DLD1 (cell line): ENCODE results near the gene COPS4.
"Not testable (repeated sequence)": the region's sequence is repeated elsewhere in the genome, so short reads cannot be mapped to it uniquely, and the experiment has no call there.

Experiments used
- in situ Hi-C: cut with HindIII; loops from 2 replicates; pipeline ENCODE4 v1.10.0; 2017; ENCODE audit warnings: low sequenced_read_pairs

COPS4 gene

GRCh38 chr4:83034630-83035494, at the start of gene COPS4:
TSS of gene COPS4 (plus strand) at chr4:83035183. CDS start at chr4:83035225, 42 bp downstream.
- in situ Hi-C loops, result no loop called here

DNA sequence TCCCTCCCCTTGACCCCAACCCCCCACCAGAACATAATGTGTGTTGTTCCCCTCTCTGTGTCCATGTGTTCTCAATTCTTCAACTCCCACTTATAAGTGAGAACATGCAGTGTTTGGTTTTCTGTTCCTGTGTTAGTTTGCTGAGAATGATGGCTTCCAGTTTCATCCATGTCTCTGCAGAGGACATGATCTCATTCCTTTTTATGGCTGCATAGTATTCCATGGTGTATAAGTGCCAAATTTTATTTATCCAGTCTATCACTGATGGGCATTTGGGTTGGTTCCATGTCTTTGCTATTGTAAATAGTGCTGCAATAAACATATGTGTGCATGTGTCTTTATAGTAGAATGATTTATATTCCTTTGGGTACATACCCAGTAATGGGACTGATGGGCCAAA, 47.5 kb upstream of the COPS4 start:
- in situ Hi-C loops, result not testable (repeated sequence)

- in situ Hi-C loops, result no loop called here
Observed at GRCh38 chr4:82988323-82988832, 46.6 kb upstream of the COPS4 start.

GRCh38 chr4:82989575-82990429, 45.2 kb upstream of the COPS4 start:
- in situ Hi-C loops, result no loop called here

DNA sequence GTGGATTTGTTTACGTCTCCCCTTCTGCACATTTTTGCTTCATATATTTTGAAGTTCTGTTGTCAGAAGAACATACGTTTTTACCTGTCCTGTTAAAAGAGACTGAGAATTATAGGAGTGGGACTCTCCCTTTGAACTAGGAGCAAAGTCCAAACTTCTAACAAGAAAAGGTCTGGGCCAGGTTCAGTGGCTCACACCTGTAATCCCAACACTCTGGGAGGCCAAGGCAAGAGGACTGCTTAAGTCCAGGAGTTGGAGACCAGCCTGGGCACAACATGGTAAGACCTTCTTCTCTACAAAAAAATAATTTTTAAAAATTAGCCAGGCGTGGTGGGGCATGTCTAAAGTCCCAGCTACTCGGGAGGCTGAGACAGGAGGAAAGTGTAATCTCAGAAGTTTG, 40.1 kb upstream of the COPS4 start:
- in situ Hi-C loops, result no loop called here

GRCh38 chr4:82998898-82999297, 36.1 kb upstream of the COPS4 start:
- in situ Hi-C loops, result no loop called here

- in situ Hi-C loops, result no loop called here
Observed at GRCh38 chr4:83002329-83002728, 32.7 kb upstream of the COPS4 start.

DNA sequence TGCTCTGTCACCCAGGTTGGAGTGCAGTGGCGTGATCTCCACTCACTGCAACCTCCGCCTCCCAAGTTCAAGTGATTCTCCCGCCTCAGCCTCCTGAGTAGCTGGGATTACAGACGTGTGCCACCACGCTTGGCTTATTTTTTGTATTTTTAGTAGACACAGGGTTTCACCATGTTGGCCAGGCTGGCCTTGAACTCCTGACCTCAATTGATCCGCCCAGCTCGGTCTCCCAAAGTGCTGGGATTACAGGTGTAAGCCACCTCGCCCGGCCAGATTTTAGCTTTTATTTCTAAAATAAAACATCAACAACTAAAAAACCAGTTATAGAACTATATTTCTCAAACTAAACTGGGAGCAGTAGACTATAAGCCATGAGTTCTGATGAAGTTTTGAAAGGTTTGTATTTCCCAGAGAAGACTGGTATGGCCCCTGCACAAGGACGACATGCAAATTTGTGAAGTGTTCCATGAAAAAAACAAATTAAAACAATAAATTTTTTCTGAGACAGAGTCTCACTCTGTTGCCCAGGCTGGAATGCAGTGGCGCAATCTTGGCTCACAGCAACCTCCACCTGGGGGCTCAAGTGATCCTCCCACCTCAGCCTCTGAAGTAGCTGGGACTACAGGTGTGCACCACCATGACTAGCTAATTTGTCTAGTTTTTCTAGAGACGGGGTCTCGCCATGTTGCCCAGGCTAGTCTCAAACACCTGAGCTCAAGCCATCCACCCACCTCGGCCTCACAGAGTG, 31.8 kb upstream of the COPS4 start:
- in situ Hi-C loops, result not testable (repeated sequence)

GRCh38 chr4:83009529-83009928, 25.5 kb upstream of the COPS4 start:
- in situ Hi-C loops, result no loop called here

DNA sequence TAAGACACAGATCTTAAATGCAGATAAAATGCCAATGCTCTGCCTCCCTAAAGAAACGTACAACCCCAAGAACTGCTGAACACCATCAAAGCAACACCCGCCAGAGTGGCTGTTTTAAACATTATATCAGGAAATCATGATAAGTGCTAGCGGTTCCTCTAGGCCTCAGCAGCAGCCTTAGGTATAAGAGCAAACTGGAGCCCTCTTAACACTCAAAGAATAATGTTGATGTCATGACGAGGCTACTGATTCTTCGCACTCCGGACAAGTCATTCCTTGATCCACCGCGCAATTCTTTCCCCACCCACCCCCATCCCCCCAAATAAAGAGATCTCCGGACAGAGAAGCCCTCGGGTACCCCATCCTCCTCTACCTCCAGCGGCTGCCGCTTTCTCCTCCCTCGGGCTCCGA, 24.9 kb upstream of the COPS4 start:
- in situ Hi-C loops, result no loop called here

DNA sequence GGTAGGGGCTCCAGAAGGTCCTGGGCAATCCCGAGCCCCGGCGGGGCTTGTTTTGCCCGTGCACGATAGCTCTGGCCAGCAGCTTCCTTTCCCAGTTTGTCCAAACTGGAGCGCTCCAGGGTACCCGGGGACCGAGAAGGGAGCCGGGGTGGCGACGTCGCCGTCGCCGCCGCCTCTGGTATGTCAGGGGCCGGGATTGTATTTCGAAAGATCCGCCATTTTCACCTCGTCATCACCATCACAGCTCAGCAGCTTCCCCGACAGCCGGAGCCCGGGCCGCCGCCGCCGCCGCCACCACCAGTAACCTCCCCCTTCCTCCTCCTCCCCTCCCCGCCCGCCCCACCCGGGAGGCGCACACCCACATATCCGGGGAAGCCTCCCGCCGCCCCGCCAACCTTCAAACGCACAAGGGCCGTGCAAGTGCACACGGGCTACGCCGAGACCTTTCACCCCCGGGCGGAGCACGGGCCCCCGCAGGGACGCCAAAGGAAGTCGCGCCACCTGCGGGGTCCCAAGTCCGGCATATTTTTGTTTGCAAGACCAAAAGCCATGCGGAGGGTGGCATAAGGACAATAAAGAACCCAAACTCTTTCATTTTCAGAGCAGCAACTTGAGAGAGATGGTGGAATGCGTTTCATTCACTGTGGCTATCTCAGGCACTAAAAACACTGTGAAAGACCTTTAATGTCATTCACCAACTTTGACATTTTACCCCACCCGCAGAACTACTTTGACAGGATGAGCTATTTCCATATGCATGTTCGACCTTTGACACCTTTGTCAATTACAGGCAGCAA, 24.3 kb upstream of the COPS4 start, which contains the start of gene LIN54:
LIN54 (minus strand) TSS at position 302 of the 797 bp plus-strand sequence. CDS start 25,979 bp downstream, outside the sequence.
- in situ Hi-C loops, result no loop called here

DNA sequence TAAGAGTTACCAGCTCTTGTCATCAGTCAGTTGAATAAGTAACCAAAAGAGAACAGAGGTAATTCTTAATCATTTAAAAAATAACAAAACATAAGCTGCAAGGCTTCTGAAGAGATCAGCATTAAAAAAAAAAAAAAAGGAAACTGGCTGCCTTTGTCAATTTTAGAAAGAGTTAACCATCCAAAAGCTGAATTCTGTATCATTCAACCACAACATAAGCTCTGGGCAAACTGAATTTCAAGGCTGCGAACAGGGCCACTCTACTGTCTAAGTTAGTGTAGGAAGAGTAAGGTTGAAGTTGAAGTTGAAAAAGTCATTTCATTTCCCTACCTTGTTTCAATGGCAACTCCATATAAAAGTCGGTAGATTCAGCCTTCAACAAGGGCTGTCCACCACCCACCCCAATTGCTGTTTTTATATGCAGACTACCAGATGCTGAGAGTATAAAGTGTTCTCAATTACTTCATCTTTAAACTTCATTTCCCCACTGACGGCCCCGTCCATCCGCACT, 23.2 kb upstream of the COPS4 start:
- in situ Hi-C loops, result no loop called here

GRCh38 chr4:83012200-83012686, 22.7 kb upstream of the COPS4 start:
- in situ Hi-C loops, result no loop called here

- in situ Hi-C loops, result no loop called here
Observed at GRCh38 chr4:83012687-83013419, 22.1 kb upstream of the COPS4 start.

- in situ Hi-C loops, result no loop called here
Observed at GRCh38 chr4:83013420-83013867, 21.5 kb upstream of the COPS4 start.

DNA sequence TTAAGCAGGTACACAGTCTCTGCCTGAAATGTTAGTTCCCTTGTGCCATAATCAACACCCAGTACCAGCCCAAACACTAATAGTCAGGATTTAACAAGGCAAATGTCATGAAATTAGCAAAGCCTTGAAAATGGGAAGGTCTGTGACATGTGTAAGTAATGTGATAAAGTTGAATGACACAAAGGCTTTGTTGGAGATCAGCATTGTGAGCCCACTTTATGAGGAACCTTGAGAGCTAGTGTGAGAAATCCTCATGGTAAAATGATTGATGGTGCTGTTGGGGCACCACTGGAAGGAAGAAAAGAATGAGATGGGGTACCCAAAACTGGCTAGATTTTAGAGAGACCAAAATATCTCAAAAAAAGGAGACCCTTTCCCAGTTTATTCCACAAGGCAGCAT, 21.1 kb upstream of the COPS4 start:
- in situ Hi-C loops, result no loop called here

DNA sequence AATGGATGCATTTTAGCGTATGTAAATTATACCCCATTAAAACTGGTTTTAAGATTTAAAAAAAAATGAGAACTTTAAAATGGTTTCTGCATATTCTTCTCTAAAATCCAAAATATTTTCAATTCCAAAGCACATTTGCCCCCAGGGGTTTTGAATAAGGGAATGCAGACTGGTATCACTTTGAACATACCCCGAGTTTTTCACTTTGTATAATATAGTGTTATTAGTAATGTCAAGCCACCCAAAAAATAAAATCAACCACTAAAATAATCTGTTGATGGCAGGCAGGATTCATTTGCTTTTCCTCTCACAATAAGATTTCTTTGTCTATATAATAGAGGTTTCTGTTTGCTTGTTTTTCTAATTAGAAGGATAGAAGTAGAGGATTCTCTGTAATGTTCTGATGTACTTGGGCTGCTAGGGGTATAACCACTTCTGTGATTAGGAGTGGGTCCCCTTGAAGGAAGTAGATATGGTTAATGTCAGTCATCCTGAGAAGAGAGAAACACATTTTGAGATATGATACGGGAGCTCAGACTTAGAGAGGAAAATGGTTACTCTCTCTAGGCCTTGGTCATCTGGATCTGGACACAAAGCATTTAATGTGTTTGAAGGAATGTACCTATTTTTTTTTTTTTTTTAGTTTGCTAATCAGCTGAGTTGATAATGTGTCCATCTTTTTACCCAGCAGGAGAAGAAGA, 15.0 kb upstream of the COPS4 start:
- in situ Hi-C loops, result no loop called here

DNA sequence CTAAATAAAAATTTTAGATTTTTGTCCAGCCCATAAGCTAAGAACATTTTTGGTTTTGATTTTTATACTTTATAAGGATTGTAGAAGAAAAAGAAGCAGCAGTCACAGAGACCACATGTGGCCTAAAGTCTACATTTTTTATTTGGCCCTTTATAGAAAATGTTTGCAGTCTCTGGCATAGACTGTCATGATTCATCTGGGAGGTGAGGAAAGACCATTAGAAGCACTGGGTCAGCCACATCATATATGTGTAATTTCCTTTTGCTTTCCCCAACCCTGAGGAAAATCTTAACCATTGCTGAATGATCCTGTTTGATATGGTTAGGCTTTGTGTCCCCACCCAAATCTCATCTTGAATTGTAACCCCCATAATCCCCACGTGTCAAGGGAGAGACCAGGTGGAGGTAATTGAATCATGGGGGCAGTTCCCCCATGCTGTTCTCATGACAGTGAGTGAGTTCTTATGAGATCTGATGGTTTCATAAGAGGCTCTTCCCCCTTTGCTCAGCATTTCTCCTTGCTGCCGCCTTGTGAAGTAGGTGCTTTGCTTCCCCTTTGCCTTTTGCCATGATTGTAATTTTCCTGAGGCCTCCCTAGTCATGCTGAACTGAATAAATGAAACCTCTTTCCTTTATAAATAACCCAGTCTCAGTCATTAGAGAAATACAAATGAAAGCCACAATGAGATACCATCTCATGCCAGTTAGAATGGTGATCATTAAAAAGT, 12.1 kb upstream of the COPS4 start:
- in situ Hi-C loops, result no loop called here
